Tibial nerve (tissue), 4 donors: ENCODE data around the gene TBC1D5. TPM values are rescaled to one million over a fixed set of nuclear protein-coding genes. Genes with fewer than 3 reads are reported as not detected.

Experiments used
- DNase-seq, 2 donors: peaks; one replicate each; pipeline ENCODE4 v3.0.0-alpha.2; 2019; ENCODE audit warnings: low spot score in 2 of 2
- H3K27ac ChIP-seq, 4 donors: fragments of 200-600 bp; sonication (generic) in 3 of 4; one replicate each; pipeline ENCODE4 v1.5.1; 2017 to 2019; ENCODE audit warnings: mild to moderate bottlenecking in 1 of 4
- H3K27me3 ChIP-seq, 2 donors: fragments of 200-600 bp; sonication (generic) in 1 of 2; one replicate each; pipeline versions ENCODE4 v1.5.1 to v1.6.0; 2017 to 2019
- H3K36me3 ChIP-seq, 3 donors: fragments of 200-600 bp; sonication (generic); one replicate each; pipeline ENCODE4 v1.5.1; 2018 to 2019
- H3K4me1 ChIP-seq, 4 donors: fragments of 200-600 bp; sonication (generic) in 3 of 4; one replicate each; pipeline ENCODE4 v1.5.1; 2017 to 2019
- H3K4me3 ChIP-seq, 4 donors: fragments of 200-600 bp; sonication (generic) in 3 of 4; one replicate each; pipeline ENCODE4 v1.5.1; 2017 to 2019; ENCODE audit warnings: mild to moderate bottlenecking in 1 of 4, moderate library complexity in 1 of 4
- H3K9me3 ChIP-seq, 4 donors: fragments of 200-600 bp; sonication (generic) in 3 of 4; one replicate each; pipeline ENCODE4 v1.5.1; 2017 to 2019
- EP300 ChIP-seq, 2 donors: sonication (generic); formaldehyde crosslinking; IDR thresholded peaks; one replicate each; pipeline ENCODE4 v1.6.1; 2017; ENCODE audit warnings: antibody characterized with exemption in 2 of 2, mild to moderate bottlenecking in 1 of 2
- POLR2A ChIP-seq, 2 donors: fragments of 450-650 bp; IDR thresholded peaks; one replicate each; pipeline ENCODE4 v1.6.1; 2017; ENCODE audit warnings: antibody characterized with exemption in 2 of 2, mild to moderate bottlenecking in 2 of 2, moderate library complexity in 2 of 2
- WGBS, 2 donors: methylation state at CpG; one replicate each; pipeline ENCODE4 v1.1.5; 2018; 5-methylcytosine and 5-hydroxymethylcytosine counted together
- total RNA-seq, 4 donors: library from RNA; depleted of rRNA; stranded (reverse); fragments of >200 nt; gene quantifications; one replicate each; pipeline ENCODE4 v1.1.0, GENCODE V29; 2016
- TF ChIP-seq, protein P1 (sequence below), 5 experiments: fragments of 200-600 bp in 3 of 5; fragments of 450-650 bp in 2 of 5; sonication (generic) in 3 of 5; IDR thresholded peaks; one replicate each; pipeline ENCODE4 v1.5.1; 2016 to 2019; ENCODE audit warnings: antibody characterized with exemption in 5 of 5, mild to moderate bottlenecking in 3 of 5, moderate library complexity in 2 of 5

The TBC1D5 gene
- total RNA-seq, 4 donors from 2014 or later, result 55.2 to 128 (median 79.4) TPM

DNA sequence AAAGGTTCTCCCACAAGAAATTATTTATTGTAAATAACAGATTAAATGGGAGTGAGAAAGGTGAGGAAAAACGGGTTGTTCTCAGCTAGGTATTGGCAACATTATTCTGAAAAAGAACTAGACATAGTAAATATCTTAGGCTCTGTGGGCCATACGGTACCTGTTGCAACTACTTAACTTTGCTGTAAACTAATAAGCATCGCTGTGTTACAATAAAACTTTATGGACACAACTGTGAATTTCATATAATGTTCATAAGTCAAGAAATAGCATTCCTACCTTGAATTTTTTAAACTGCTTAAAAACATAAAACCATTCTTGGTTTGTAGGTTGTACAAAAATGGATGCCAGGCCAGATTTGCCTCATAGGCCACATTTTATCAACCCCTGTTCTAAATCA is 183.9 kb downstream of the TBC1D5 start:
- Histone ChIP-seq H3K4me1 (peaks cover 0 to 1% (median 0%) of the 10 kb centered on the region in 4 donors), H3K36me3 (no peaks in the 10 kb centered on the region), H3K9me3 (no peaks in the 10 kb centered on the region), H3K4me3 (no peak overlapping the region), H3K27me3 (no peaks in the 10 kb centered on the region), H3K27ac (no peak overlapping the region)
- DNase-seq, result no peak
- TF ChIP-seq, protein P1, sequence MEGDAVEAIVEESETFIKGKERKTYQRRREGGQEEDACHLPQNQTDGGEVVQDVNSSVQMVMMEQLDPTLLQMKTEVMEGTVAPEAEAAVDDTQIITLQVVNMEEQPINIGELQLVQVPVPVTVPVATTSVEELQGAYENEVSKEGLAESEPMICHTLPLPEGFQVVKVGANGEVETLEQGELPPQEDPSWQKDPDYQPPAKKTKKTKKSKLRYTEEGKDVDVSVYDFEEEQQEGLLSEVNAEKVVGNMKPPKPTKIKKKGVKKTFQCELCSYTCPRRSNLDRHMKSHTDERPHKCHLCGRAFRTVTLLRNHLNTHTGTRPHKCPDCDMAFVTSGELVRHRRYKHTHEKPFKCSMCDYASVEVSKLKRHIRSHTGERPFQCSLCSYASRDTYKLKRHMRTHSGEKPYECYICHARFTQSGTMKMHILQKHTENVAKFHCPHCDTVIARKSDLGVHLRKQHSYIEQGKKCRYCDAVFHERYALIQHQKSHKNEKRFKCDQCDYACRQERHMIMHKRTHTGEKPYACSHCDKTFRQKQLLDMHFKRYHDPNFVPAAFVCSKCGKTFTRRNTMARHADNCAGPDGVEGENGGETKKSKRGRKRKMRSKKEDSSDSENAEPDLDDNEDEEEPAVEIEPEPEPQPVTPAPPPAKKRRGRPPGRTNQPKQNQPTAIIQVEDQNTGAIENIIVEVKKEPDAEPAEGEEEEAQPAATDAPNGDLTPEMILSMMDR (IDR thresholded peaks at IDR 0.05), result no peak
- TF ChIP-seq EP300 (IDR thresholded peaks at IDR 0.05) (no peak), POLR2A (IDR thresholded peaks at IDR 0.05) (no peak)
- WGBS, 2 donors, result 97 to 98% methylated on average over 3 of the region's 3 CpGs

DNA sequence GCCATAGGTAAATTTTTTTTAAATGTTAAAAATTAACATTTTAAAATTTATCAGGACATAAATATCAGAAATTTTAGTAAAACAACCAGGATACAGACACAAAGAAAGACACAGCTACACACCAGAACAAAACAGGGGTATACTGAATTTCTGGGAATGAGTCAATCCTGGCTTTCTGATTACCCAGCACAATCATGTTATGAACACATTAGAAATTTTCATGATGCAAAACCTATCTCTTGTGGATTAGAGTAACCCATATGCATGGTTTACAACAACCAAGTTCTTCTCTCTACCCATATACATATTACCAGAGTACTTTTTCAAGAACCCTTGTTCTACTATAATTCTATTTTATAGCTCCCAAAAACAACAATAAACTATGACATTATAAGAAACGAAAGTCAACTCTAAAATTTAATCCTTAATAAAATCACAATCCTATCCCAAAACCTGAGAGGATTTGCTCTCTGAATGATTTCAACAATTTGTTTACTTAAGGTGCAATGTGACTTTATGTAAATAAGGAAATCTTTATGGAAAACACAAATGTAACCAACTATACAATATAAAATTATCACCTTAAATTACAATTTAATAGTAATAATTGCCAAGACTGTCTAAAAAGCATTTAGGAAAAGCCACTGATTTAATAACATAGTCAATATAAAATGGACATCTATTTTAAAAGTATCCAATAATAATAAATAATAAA is 184.5 kb downstream of the TBC1D5 start:
- H3K27ac ChIP-seq, result no peak overlapping the region
- no peaks in the 10 kb centered on the region for H3K27me3 ChIP-seq
- 86 to 87% methylated on average over 1 of the region's 1 CpG for WGBS, 2 donors
- H3K36me3 ChIP-seq, result no peaks in the 10 kb centered on the region
- H3K4me1 ChIP-seq, result peaks cover 0 to 8% (median 0%) of the 10 kb centered on the region in 4 donors
- H3K4me3 ChIP-seq, result no peak overlapping the region
- no peaks in the 10 kb centered on the region for H3K9me3 ChIP-seq
- no peak for DNase-seq
- TF ChIP-seq, protein P1 (IDR thresholded peaks at IDR 0.05), result no peak
- TF ChIP-seq EP300 (IDR thresholded peaks at IDR 0.05) (no peak), POLR2A (IDR thresholded peaks at IDR 0.05) (no peak)

DNA sequence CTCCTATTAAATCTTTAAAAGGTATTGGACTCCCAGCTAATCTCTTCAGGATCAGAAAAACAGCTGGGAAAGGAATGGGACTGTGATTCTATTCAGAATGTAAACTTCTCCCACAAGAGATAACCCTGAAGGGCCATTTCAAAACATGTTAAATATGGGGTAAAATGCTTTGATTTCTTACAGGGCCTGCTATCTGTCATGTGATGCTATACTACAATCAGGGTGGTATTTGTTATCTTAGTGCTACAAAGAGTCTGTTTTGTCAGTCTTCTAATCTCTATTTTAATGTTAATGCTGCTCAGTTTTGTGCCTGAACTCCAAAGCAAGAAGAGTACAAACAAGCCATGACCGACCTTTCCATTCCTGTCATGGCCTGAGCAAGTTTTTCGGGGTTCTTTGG is 186.9 kb downstream of the TBC1D5 start:
- no peaks in the 10 kb centered on the region for H3K9me3 ChIP-seq
- no peaks in the 10 kb centered on the region for H3K36me3 ChIP-seq
- WGBS, 2 donors, result 80% methylated on average over 2 of the region's 2 CpGs

DNA sequence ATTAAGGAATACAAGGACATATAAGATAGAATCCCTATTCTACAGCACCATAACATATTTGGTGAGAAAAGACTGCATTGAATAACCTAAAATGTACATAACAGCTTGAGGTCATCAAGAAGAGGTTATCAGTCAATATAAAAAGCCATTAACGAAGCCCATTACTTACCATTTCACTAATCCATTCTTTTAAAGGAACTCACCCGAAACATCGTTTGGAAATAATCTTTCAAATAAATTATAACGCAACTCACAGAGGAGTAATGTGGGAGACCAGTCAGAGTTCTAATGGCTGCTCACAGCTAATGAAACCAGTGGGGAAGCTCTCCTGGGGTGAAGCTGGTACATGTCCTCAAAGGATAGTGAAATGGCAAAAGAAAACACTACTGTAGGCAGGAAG is 188.4 kb downstream of the TBC1D5 start:
- Histone ChIP-seq H3K27ac (no peak overlapping the region), H3K36me3 (peaks cover 0 to 2% (median 0%) of the 10 kb centered on the region in 3 donors), H3K4me3 (no peak overlapping the region), H3K27me3 (no peaks in the 10 kb centered on the region), H3K9me3 (no peaks in the 10 kb centered on the region), H3K4me1 (peaks cover 0 to 19% (median 0%) of the 10 kb centered on the region in 4 donors)
- no peak for DNase-seq
- TF ChIP-seq, protein P1 (IDR thresholded peaks at IDR 0.05), result no peak
- TF ChIP-seq EP300 (IDR thresholded peaks at IDR 0.05) (no peak), POLR2A (IDR thresholded peaks at IDR 0.05) (no peak)
- 91 to 92% methylated on average over 4 of the region's 4 CpGs for WGBS, 2 donors

More for the DNA sequence above, 186.9 kb downstream of the TBC1D5 start:
- Histone ChIP-seq H3K4me1 (peaks cover 0 to 19% (median 0%) of the 10 kb centered on the region in 4 donors), H3K27me3 (no peaks in the 10 kb centered on the region), H3K4me3 (no peak overlapping the region), H3K27ac (no peak overlapping the region)
- DNase-seq, result no peak
- TF ChIP-seq POLR2A (IDR thresholded peaks at IDR 0.05) (no peak), EP300 (IDR thresholded peaks at IDR 0.05) (no peak)
- TF ChIP-seq, protein P1 (IDR thresholded peaks at IDR 0.05), result no peak

DNA sequence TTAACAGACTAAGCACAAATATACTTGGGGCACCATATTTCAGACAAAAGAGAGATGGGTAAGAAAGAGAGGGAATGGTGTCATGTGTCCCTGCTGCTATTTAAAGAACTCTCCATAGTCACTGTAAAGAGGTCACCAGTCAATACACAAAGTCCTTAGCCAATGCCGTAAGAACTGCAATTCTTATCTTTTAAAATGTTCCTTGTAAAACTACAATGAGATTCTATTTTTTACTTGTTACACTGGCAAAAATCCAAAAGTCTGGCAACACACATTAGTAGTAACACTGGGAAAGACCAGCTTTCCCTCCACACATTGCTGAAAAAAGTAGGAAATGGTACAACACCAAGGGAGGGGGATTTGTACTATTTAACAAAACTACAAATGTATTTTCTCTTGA is 189.4 kb downstream of the TBC1D5 start:
- Histone ChIP-seq H3K9me3 (no peaks in the 10 kb centered on the region), H3K27ac (no peak overlapping the region), H3K36me3 (peaks cover 0 to 5% (median 0%) of the 10 kb centered on the region in 3 donors), H3K27me3 (no peaks in the 10 kb centered on the region), H3K4me3 (no peak overlapping the region), H3K4me1 (peaks cover 0 to 19% (median 0%) of the 10 kb centered on the region in 4 donors)
- 24 to 36% methylated on average over 1 of the region's 1 CpG for WGBS, 2 donors
- TF ChIP-seq EP300 (IDR thresholded peaks at IDR 0.05) (no peak), POLR2A (IDR thresholded peaks at IDR 0.05) (no peak)
- TF ChIP-seq, protein P1 (IDR thresholded peaks at IDR 0.05), result no peak
- no peak for DNase-seq
